ENCODE data around the gene HOXD12.

GRCh38 chr2:176133389-176133788 is 33.8 kb downstream of the HOXD12 start:
- TF ChIP-seq POLR2AphosphoS5 (IDR thresholded peaks at IDR 0.05) (no peak), EP300 (IDR thresholded peaks at IDR 0.05) (no peak)

Measured in stomach (tissue), 4 donors.